ENCODE results near the gene TMEM217.
"Not testable (repeated sequence)": the region's sequence is repeated elsewhere in the genome, so short reads cannot be mapped to it uniquely, and the experiment has no call there.

TMEM217 gene

GRCh38 chr6:37257634-37258404 lies at the start of gene TMEM217, which contains the start of gene TBC1D22B:
TSS of gene TMEM217 (minus strand) at chr6:37258144. CDS start at chr6:37219030, 39,114 bp downstream.
TSS of gene TBC1D22B (plus strand) at chr6:37257772. CDS start at chr6:37257918, 146 bp downstream.
- DNase-seq (ENCODE audit: low read depth), result peak; percentile 98

GRCh38 chr6:37307484-37307883 lies 49.5 kb upstream of the TMEM217 start:
- DNase-seq (ENCODE audit: low read depth), result not testable (repeated sequence)

- DNase-seq (ENCODE audit: low read depth), result no peak
These were observed 48.8 kb upstream of the TMEM217 start for GRCh38 chr6:37306624-37307222.

DNA sequence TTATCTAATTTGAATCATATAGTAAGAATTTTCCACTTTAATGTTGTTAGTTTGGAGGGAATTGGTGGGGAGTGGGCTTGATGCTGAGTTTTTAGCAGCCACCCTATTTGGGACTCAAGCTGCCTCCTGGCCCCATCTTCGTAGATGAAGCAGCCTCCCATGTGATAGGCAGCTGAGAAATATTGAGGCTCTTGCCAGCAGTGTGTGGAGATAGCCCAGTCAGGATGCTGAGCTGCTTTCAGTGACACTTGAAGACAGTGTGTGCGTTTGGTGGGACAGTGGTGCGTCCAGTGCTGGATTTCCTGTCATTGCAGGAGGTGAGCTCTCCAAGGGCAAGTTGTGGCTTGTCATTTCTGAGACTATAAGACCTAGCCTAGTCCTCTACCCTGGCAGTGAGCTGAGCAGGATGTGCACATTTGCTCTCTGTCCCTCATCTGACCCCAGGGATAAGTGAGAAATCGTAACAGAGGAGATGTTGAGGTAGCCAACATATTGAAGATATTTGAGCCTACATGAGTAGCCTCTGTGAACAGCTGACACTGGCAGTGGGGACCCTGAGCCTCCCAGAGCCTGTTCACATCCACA lies 48.0 kb upstream of the TMEM217 start:
- DNase-seq (ENCODE audit: low read depth), result no peak

DNA sequence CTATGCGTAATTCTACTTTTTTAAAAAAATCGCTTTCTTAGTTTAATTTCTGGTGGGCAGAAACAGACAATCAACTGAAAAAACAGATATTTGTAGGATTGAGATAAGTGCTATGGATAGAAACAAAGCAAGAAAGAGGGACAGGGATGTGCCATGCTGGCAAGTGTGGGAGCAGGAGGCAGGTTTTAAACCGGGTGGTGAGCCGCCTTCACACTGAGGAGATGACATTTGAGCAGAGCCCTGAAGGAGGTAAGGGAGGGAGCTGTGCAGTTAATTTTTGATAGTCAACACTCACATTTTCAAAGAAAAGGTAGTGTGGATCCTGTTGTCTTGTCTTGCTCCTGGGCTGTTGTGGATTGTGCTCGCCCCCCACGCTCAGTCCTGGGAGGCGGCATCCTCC lies 46.8 kb upstream of the TMEM217 start:
- DNase-seq (ENCODE audit: low read depth), result no peak

- peak; percentile 56 for DNase-seq (ENCODE audit: low read depth)
These were observed 46.1 kb upstream of the TMEM217 start for GRCh38 chr6:37303891-37304503.

DNA sequence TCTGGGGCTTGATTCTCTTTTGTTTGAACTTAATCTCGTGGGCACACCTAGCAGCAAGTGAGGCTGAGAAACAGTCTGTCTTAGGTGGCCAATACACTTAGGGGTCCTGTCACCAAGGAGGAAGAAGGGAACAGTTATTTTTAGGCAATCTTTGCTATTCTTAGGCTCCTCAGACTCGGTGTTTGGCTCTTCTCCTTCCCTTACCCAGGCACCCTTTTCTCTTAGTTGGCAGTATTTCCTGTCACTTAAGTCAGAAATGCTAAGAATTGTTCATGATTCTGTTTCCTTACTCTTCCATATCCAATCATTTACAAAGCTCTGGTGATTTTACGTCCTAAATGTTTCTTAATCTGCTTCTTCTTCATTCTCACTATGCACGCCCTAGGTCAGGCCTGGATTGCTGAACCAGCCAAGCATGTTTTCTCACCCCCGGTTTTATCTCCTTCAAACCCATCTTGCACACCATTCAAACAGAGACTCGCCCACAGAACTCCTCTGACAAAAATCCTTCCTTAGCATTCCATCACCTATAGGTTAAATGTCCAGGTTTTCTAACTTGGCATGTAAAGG lies 45.2 kb upstream of the TMEM217 start:
- DNase-seq (ENCODE audit: low read depth), result no peak

- DNase-seq (ENCODE audit: low read depth), result no peak
These were observed 44.2 kb upstream of the TMEM217 start for GRCh38 chr6:37302086-37302686.

- DNase-seq (ENCODE audit: low read depth), result no peak
These were observed 42.0 kb upstream of the TMEM217 start for GRCh38 chr6:37299990-37300389.

- DNase-seq (ENCODE audit: low read depth), result no peak
These were observed 41.0 kb upstream of the TMEM217 start for GRCh38 chr6:37298958-37299357.

DNA sequence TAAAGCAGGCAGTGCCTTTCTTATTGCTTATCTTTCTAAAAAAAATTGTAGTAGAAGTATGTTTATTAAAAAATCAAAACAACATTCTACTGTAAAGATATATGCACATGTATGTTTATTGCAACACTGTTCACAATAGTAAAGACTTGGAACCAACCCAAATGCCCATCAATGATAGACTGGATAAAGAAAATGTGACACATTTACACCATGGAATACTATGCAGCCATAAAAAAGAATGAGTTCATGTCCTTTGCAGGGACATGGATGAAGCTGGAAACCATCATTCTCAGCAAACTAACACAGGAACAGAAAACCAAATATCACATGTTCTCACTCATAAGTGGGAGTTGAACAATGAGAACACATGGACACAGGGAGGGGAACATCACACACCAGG lies 39.7 kb upstream of the TMEM217 start:
- DNase-seq (ENCODE audit: low read depth), result not testable (repeated sequence)

GRCh38 chr6:37293426-37293825 lies 35.5 kb upstream of the TMEM217 start:
- DNase-seq (ENCODE audit: low read depth), result no peak

GRCh38 chr6:37289931-37290330 lies 32.0 kb upstream of the TMEM217 start:
- no peak for DNase-seq (ENCODE audit: low read depth)

DNA sequence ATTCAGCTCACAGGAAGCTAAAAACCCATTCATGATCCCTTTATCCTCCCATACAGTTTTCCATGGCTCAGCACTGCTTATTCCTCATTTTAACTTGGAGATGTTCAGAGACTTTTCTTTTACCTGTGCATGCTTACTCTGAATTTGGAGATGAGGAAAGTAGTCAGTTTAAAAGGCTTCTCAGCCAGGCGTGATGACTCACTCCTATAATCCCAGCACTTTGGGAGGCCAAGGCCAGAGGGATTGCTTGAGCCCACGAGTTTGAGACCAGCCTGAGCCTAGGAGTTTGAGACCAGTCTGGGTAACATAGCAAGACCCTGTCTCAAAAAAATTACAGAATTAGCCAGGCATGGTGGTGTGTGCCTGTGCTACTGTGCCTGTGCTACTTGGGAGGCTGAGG lies 30.3 kb upstream of the TMEM217 start:
- DNase-seq (ENCODE audit: low read depth), result peak; percentile 45

- DNase-seq (ENCODE audit: low read depth), result no peak
These were observed 29.7 kb upstream of the TMEM217 start for GRCh38 chr6:37287519-37288157.

GRCh38 chr6:37285861-37286311 lies 27.9 kb upstream of the TMEM217 start:
- no peak for DNase-seq (ENCODE audit: low read depth)

- no peak for DNase-seq (ENCODE audit: low read depth)
These were observed 26.8 kb upstream of the TMEM217 start for GRCh38 chr6:37284781-37285180.

DNA sequence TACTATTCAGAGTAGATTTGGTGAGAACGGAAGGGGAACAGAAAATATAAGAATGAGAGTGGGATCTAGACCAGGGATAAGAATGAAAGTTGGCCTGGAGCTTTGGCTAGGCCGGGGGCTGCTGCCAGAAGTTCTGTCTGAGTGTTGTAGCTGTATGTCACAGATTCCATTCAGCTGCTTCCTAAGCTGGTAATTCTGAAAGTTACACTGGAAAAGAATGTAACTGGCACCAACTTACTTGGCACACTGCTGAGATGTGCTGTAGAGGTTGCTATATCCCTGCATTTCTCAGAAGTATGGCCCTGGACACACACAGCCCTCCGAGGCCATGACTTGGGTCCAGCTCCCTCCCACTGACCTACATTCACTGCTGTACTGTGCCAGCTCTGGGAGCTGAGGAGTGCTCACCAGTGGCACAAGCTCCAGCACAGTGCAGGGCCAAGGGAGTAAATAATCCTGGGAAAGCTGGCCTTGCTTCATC lies 25.8 kb upstream of the TMEM217 start:
- no peak for DNase-seq (ENCODE audit: low read depth)

- DNase-seq (ENCODE audit: low read depth), result no peak
These were observed 25.3 kb upstream of the TMEM217 start for GRCh38 chr6:37283268-37283667.

- no peak for DNase-seq (ENCODE audit: low read depth)
These were observed 24.4 kb upstream of the TMEM217 start for GRCh38 chr6:37282371-37282770.
